ENCODE data around the gene STIM1.
"Not testable (repeated sequence)": the region's sequence is repeated elsewhere in the genome, so short reads cannot be mapped to it uniquely, and the experiment has no call there.

STIM1 gene

GRCh38 chr11:4039011-4039410 lies 183.5 kb downstream of the STIM1 start:
- no peak for DNase-seq

- DNase-seq = no peak
These were observed 185.0 kb downstream of the STIM1 start for GRCh38 chr11:4040461-4040860.

- DNase-seq = no peak
These were observed 186.4 kb downstream of the STIM1 start for GRCh38 chr11:4041731-4042391.

GRCh38 chr11:4044976-4045646 lies 189.6 kb downstream of the STIM1 start:
- peak; percentile 91 for DNase-seq

GRCh38 chr11:4048340-4048739 lies 192.9 kb downstream of the STIM1 start:
- no peak for DNase-seq

GRCh38 chr11:4049006-4049405 lies 193.5 kb downstream of the STIM1 start:
- DNase-seq = no peak

- DNase-seq = no peak
These were observed 194.7 kb downstream of the STIM1 start for GRCh38 chr11:4050138-4050537.

- DNase-seq = not testable (repeated sequence)
These were observed 197.7 kb downstream of the STIM1 start for GRCh38 chr11:4053200-4053599.

GRCh38 chr11:4054643-4055042 lies 199.2 kb downstream of the STIM1 start:
- no peak for DNase-seq

- no peak for DNase-seq
These were observed 204.0 kb downstream of the STIM1 start for GRCh38 chr11:4059424-4059823.

GRCh38 chr11:4060182-4060923 lies 204.9 kb downstream of the STIM1 start:
- DNase-seq = no peak

GRCh38 chr11:4061700-4062099 lies 206.2 kb downstream of the STIM1 start:
- DNase-seq = no peak

GRCh38 chr11:4063348-4063747 lies 207.9 kb downstream of the STIM1 start:
- DNase-seq = no peak

- no peak for DNase-seq
These were observed 209.0 kb downstream of the STIM1 start for GRCh38 chr11:4064278-4064955.

GRCh38 chr11:4065086-4065485 lies 209.6 kb downstream of the STIM1 start:
- DNase-seq = no peak

GRCh38 chr11:4065601-4066377 lies 210.3 kb downstream of the STIM1 start:
- no peak for DNase-seq

- no peak for DNase-seq
These were observed 211.4 kb downstream of the STIM1 start for GRCh38 chr11:4066910-4067309.

GRCh38 chr11:4068962-4069361 lies 213.5 kb downstream of the STIM1 start:
- DNase-seq = no peak

GRCh38 chr11:4071325-4071724 lies 215.9 kb downstream of the STIM1 start:
- no peak for DNase-seq

- DNase-seq = no peak
These were observed 216.4 kb downstream of the STIM1 start for GRCh38 chr11:4071914-4072313.

- DNase-seq = peak; percentile 71
These were observed 217.3 kb downstream of the STIM1 start for GRCh38 chr11:4072668-4073285.

- no peak for DNase-seq
These were observed 218.8 kb downstream of the STIM1 start for GRCh38 chr11:4074266-4074665.

All from islet precursor cell (in vitro differentiated cells).